GM18907 (cell line): ENCODE data around the gene ELMO1.

Experiments
- ATAC-seq: cut with Tn5 transposase; IDR thresholded peaks from one replicate; pipeline ENCODE4 v1.9.1; 2021; ENCODE audit warnings: mild to moderate bottlenecking, moderate library complexity; ENCODE audit not compliant: unreplicated experiment

ELMO1 gene

GRCh38 chr7:36966636-36967035, 482.0 kb downstream of the ELMO1 start:
- no peak for ATAC-seq

GRCh38 chr7:36966039-36966438, 482.6 kb downstream of the ELMO1 start:
- ATAC-seq: no peak

GRCh38 chr7:36965625-36966024, 483.0 kb downstream of the ELMO1 start:
- no peak for ATAC-seq

GRCh38 chr7:36964297-36964696, 484.4 kb downstream of the ELMO1 start:
- ATAC-seq: no peak

- no peak for ATAC-seq
Observed at GRCh38 chr7:36962367-36962766, 486.3 kb downstream of the ELMO1 start.

- no peak for ATAC-seq
Observed at GRCh38 chr7:36961693-36962092, 487.0 kb downstream of the ELMO1 start.

GRCh38 chr7:36961097-36961496, 487.6 kb downstream of the ELMO1 start:
- no peak for ATAC-seq

- ATAC-seq: no peak
Observed at GRCh38 chr7:36960105-36960504, 488.6 kb downstream of the ELMO1 start.

- ATAC-seq: no peak
Observed at GRCh38 chr7:36958111-36958733, 490.4 kb downstream of the ELMO1 start.

GRCh38 chr7:36957620-36958019, 491.0 kb downstream of the ELMO1 start:
- no peak for ATAC-seq

GRCh38 chr7:36956814-36957213, 491.9 kb downstream of the ELMO1 start:
- ATAC-seq: no peak

- ATAC-seq: no peak
Observed at GRCh38 chr7:36955456-36956129, 493.1 kb downstream of the ELMO1 start.

GRCh38 chr7:36951257-36951697, 497.4 kb downstream of the ELMO1 start:
- ATAC-seq: peak; percentile 93

GRCh38 chr7:36949711-36950600, 498.7 kb downstream of the ELMO1 start:
- ATAC-seq: no peak

- ATAC-seq: no peak
Observed at GRCh38 chr7:36946401-36946739, 502.3 kb downstream of the ELMO1 start.

GRCh38 chr7:36945612-36946400, 502.9 kb downstream of the ELMO1 start:
- no peak for ATAC-seq

GRCh38 chr7:36944838-36945237, 503.8 kb downstream of the ELMO1 start:
- ATAC-seq: no peak

- peak; percentile 67 for ATAC-seq
Observed at GRCh38 chr7:36943591-36944435, 504.9 kb downstream of the ELMO1 start.

- no peak for ATAC-seq
Observed at GRCh38 chr7:36942955-36943354, 505.7 kb downstream of the ELMO1 start.

GRCh38 chr7:36942541-36942940, 506.1 kb downstream of the ELMO1 start:
- ATAC-seq: no peak
